DMS 273 (cell line): ENCODE data around the gene NXPE3.
"Not testable (repeated sequence)": the region's sequence is repeated elsewhere in the genome, so short reads cannot be mapped to it uniquely, and the experiment has no call there.

Experiments
- DNase-seq: peaks from one replicate; lab custom pipeline; 2025; ENCODE audit not compliant: unreplicated experiment; lab: John Stamatoyannopoulos, UW

Gene NXPE3

GRCh38 chr3:101851072-101851770 lies 72.2 kb downstream of the NXPE3 start:
- no peak for DNase-seq

DNA sequence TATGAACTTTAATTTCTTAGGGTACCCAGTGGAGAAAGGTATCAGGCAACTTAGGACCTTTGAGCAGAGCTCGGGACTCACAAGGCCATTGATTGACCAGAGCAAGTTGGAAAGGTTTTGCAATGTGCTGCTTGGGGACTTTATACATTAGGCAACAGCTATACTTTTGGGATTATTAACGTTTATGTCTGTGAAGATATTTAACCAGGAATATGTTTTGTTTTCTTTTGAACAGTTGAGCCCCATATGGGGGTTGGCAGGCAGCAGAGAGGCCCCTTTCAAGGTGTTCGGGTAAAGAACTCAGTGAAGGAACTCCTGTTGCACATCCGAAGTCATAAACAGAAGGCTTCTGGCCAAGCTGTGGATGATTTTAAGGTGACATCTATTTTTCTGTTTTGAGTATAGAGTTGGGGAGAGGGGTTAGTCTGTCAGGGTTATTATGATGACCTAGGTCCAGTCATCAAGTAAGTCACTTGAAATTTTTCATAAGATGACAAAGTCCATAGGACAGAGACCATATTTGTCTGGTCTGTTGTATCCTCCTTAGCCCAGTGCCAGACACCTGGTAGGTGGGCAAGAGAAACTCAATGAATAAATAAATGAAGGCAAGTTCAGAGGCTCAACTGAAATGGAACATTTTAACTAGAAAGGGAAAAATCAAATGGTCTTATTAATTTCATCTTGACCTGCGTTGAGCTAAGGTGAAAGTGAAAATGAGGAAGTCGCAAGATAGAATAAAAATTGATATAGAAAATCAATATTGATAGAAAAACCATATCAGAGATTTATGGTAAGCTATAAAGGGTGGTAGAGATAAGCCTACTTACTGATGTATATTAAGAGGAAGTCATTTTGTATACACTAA lies 73.1 kb downstream of the NXPE3 start:
- DNase-seq = no peak

- DNase-seq = no peak
Measured at GRCh38 chr3:101852983-101853840, 74.2 kb downstream of the NXPE3 start.

DNA sequence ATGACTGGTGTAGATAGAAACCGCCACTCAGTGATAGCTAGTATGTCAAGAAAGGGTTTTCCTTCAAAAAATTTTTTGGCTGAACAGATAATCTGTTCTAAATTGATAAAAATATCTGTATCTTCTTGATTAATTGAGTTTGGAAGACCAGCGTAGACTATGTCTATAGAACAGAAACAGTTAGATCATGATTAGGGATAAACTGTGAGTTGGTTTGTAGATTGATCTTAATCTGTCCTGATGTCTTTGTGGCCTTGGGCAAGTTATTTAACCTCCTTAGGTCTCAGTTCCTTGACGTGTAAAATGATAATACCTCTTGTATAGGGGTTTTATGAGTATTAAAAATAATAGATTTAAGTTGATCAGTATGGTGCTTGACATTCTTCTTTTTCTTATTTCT lies 75.0 kb downstream of the NXPE3 start:
- no peak for DNase-seq

- DNase-seq = no peak
Measured at GRCh38 chr3:101854608-101855304, 75.7 kb downstream of the NXPE3 start.

DNA sequence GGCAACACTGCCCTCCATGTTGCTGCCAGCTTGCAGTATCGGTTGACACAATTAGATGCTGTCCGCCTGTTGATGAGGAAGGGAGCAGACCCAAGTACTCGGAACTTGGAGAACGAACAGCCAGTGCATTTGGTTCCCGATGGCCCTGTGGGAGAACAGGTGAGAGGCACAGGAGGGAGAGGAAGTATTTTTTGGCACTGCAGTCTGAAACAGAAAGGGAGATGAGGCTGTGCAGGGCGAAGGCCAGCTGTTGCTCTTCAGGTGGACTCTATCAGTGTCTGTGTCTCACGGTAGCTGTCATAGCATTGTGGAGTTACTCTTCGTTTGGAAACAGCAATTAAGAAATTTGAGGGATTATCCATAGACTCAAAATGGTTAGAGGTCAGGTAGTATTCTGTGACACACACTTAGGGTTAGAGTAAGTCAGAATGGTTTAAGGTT lies 78.3 kb downstream of the NXPE3 start:
- DNase-seq = no peak

DNA sequence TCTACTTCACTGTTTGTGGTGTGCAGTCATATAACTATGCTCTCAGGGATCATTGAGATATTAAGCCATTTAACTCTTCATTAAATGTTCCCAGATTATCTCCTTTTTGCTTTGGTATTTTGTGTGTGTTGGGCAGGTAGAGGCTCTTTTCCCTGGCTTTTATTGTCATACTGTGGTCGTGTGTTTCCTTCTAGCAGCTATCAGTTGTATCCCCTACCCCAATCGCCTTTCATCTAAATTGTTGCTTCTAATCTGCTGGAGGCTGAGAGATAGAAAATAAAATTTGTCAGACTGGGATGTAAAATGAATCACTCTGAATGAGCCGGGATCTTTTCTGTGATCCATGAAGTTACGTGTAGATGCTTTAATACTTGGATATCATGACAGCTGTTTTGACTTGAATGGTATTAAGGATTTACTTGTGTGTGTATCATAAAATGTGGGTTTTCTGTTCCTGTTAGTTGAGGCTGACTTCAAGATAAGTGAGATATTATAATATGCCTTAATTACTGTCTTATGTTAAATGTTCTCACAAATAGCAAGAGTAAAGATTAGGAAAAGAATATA lies 79.5 kb downstream of the NXPE3 start:
- no peak for DNase-seq

DNA sequence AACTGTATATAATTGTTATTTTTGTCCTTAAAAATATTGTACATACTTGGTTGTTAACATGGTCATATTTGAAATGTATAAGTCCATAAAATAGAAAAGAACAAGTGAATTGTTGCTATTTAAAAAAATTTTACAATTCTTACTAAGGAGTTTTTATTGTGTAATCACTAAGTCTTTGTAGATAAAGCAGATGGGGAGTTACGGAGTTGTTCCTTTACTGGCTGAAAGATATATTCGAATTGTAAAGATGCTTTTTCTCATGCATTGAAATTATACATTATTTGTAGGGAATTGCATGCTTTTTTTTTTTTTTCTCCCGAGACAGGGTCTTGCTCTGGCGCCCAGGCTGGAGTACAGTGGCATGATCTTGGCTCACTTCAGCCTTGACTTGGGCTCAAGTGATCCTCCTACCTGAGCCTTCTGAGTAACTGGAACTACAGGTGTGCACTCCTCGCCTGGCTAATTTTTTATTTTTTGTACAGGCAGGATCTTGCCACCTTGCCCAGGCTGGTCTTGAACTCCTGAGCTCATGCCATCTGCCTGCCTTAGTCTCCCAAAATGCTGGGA lies 81.0 kb downstream of the NXPE3 start:
- DNase-seq = no peak

GRCh38 chr3:101861212-101861788 lies 82.3 kb downstream of the NXPE3 start:
- no peak for DNase-seq

DNA sequence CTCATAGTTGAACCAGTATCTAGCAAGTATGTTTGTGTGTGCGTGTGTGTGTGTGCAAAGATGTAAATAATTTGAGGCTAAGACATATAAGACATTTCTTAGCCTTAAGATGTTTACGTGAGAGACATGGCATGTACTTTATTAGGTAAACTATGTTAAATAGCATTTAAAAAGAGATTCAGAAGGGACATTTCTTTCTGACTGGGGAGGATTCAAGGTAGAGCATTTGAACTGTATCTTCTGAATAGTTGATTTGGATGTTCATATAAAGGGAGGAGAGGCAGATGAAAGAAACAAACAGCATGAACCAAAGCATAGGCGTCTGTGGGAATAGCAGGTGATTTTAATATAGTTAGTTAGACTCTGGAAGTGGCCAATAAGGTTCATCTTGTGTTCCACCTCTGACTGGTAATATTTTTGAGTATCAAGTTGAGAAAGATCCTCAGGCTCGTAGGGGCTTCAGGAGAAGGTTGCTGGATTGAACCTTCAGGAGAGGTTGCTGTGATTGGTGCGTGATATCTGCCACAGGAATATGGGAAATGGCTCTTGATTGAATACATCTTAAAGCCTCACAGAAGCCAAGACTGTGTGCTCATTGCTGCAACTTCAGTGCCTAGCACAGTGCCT lies 82.9 kb downstream of the NXPE3 start:
- no peak for DNase-seq

- no peak for DNase-seq
Measured at GRCh38 chr3:101862416-101863165, 83.6 kb downstream of the NXPE3 start.

DNA sequence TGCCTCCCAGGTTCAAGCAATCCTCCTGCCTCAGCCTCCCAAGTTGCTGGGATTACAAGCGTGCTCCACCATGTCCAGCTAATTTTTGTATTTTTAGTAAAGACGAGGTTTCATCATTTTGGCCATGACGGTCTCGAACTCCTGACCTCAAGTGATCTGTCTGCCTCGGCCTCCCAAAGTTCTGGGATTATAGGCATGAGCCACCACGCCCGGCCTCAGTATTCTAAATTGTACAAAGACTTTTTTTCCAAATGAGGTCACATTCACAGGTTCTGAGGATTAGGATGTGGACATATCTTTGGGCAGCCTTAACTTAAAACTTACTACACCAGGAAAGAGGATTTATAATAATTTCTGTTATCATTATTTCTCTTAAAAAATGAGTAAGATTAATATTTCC lies 85.9 kb downstream of the NXPE3 start:
- DNase-seq = not testable (repeated sequence)

DNA sequence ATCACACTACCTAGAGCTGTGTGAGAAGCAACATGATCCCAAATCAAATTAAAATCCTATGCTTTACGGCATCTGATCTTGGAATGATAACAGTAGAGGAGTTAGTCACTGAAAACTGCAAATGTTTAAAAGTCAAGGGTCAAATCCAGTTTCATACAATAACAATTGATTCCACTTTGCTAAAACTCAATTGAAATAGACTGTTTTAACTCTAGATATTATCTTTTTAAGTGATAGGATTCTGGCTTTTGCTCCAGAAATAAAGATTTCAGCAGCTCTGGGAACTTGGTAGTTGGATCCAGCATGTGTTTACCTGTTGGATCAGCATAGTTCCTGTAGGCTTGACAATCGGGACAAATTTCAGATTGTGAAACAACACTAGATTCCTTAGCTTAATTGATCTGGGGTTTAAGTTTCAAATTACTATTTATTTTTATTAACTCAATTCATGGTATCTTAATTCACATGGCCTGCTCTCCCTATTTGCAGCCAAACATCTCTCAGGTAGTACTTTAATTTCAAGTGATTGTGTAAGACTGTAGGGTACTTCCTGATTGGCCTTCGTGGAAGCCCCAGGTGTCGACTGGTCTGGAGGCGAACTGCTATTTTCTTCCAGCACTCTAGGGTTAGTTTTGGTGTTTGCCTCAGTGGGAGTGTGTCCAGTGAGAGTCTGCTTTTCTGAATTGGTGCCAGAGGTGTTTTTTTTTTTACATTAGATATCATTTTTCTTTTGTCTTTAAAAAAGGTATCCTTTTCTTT lies 86.9 kb downstream of the NXPE3 start:
- no peak for DNase-seq

DNA sequence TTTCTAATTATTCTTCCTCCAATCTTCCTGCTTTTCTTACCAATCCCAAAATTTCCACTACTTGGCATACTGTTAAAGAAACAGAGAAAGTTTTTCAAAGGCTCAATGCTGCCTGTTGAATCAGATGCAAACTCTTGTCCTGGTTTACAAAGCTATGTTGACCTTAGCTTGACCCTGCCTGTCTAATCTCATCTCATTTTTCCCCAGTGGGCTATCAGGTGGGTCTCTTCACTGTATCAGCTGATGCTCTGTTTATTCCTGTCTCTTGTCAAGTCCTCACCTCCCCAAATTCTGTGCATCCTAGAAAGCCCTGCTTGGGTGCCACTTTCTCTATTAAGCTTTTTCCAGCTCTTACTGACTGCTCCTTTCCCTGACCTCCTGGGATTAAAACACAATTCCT lies 88.5 kb downstream of the NXPE3 start:
- no peak for DNase-seq

DNA sequence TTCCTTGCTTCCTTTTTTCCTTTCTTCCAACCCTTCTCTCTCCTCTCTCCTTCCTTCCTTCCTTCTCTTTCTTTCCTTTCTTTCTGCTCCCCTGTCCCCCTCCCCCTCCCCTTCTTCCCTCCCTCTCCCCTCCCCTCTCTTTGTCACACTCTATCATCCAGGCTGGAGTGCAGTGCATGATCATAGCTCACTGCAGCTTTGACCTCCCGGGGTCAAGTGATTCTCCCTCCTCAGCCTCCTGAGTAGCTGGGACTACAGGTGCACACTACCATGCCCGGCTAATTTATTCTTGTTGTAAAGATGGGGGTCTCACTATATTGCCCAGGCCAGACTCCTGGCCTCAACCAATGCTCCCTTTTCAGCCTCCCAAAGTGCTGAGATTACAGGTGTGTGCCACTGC lies 89.0 kb downstream of the NXPE3 start:
- no peak for DNase-seq

DNA sequence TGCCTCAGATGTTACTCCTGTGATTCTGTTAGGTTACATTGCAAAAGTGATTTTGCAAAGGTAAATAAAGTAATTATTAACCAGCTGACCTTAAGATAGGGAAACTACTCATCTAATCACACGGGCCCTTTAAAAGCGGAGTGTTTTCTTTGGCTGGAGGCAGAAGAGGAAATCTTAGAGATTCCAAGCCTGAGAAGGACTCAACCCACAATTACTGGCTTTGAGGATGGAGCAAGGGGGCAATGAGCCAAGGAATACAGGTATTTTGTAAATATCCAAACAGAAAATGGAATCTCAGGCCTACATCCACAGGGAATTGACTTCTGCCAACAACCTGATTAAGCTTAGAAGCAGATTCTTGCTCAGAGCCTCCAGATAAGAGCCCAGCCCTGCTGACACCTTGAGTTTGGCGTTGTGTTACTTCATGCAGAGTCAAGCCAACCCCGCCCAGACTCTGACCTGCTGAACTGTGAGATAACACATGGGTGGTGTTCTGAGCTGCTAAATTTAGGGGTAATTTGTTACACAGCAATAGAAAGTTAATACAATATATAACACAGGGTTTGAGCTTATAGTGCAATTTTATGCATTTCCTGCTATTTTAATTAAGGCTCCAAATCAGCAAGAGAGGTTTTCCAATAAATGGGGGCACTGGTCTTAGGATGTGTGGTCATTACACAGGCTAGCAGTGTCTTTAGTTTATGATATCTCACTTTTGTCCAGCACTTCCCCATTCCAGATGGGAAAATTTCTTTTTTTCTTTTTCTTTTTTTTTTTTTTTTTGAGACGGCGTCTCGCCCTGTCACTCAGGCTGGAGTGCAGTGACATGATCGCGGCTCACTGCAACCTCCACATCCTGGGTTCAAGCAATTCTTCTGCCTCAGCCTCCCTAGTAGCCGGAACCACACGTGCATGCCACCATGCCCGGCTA lies 89.8 kb downstream of the NXPE3 start:
- DNase-seq = no peak

DNA sequence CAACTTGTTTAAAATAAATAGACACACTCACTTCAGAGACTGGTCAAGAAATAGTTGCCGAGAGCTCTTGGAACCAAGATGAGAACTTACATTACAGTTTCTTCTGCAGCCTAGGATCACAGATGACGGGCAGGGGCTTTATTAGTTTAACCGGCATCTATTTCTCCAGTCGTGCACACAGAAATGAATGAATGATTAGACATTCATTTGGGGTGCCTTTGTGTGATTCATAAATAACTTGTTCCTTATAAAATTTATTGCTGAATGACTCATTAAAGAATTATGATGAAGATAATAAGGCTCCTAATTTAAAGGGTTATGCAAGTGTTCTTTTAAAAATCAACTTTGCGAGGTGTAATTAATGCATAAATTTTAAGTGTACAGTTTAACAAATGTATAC lies 91.1 kb downstream of the NXPE3 start:
- no peak for DNase-seq
